Endodermal cell (in vitro differentiated cells): ENCODE data around the gene GLIS1. TPM values are rescaled to one million over a fixed set of nuclear protein-coding genes. Genes with fewer than 3 reads are reported as not detected.

Experiments
- DNase-seq: peaks from one replicate; pipeline ENCODE4 v3.0.0-alpha.2; 2017
- H3K27ac ChIP-seq: 2 replicates; pipeline ENCODE4 v1.5.1; 2013; ENCODE audit warnings: mild to moderate bottlenecking, low read depth, low read length, moderate library complexity
- H3K27me3 ChIP-seq: 2 replicates; pipeline ENCODE4 v1.6.1; 2013; ENCODE audit warnings: mild to moderate bottlenecking, low read length, moderate library complexity; ENCODE audit not compliant: insufficient read depth, control insufficient read depth, poor library complexity, severe bottlenecking
- H3K36me3 ChIP-seq: 2 replicates; pipeline ENCODE4 v1.7.0; 2013; ENCODE audit warnings: mild to moderate bottlenecking, low read length, moderate library complexity; ENCODE audit not compliant: control insufficient read depth, insufficient read depth
- H3K4me1 ChIP-seq: one replicate; pipeline ENCODE4 v1.7.0; 2013; ENCODE audit warnings: low read length; ENCODE audit not compliant: control insufficient read depth, insufficient read depth
- H3K4me3 ChIP-seq: 2 replicates; pipeline ENCODE4 v1.5.1; 2013; ENCODE audit warnings: mild to moderate bottlenecking, low read length, moderate library complexity
- H3K9ac ChIP-seq: 2 replicates; pipeline ENCODE4 v1.6.1; 2013; ENCODE audit warnings: mild to moderate bottlenecking, low read length, moderate library complexity; ENCODE audit not compliant: poor library complexity, severe bottlenecking; ENCODE audit errors: extremely low read depth
- H3K9me3 ChIP-seq: 2 replicates; pipeline ENCODE4 v1.6.1; 2013; ENCODE audit warnings: mild to moderate bottlenecking, low read length, moderate library complexity; ENCODE audit not compliant: control insufficient read depth
- H3K27ac Mint-ChIP-seq: 2 replicates; pipeline ENCODE4 v1.8.0; 2020; ENCODE audit warnings: mixed read lengths
- H3K27me3 Mint-ChIP-seq: 2 replicates; pipeline ENCODE4 v1.8.0; 2021; ENCODE audit warnings: mild to moderate bottlenecking, mixed read lengths; ENCODE audit not compliant: insufficient read depth
- H3K36me3 Mint-ChIP-seq: 2 replicates; pipeline ENCODE4 v1.8.0; 2020; ENCODE audit warnings: low read depth, mixed read lengths
- H3K4me1 Mint-ChIP-seq: 2 replicates; pipeline ENCODE4 v1.8.0; 2020; ENCODE audit warnings: mixed read lengths
- H3K4me3 Mint-ChIP-seq: 2 replicates; pipeline ENCODE4 v1.8.0; 2020; ENCODE audit warnings: mild to moderate bottlenecking, moderate library complexity, mixed read lengths
- H3K9me3 Mint-ChIP-seq: 2 replicates; pipeline ENCODE4 v1.8.0; 2020; ENCODE audit warnings: mild to moderate bottlenecking, mixed read lengths
- CTCF ChIP-seq: fragments of 200-600 bp; sonication (generic); conservative IDR thresholded peaks from 2 replicates; pipeline ENCODE4 v1.5.0; 2021; ENCODE audit warnings: antibody characterized with exemption, mild to moderate bottlenecking
- WGBS, 2 experiments: methylation state at CpG; one replicate each; pipeline versions ENCODE4 v1.1.5 to v1.1.7; 2013; ENCODE audit warnings: missing lambda C conversion rate in 2 of 2, mixed read lengths in 1 of 2; ENCODE audit not compliant: insufficient coverage in 1 of 2, insufficient read length in 1 of 2; 5-methylcytosine and 5-hydroxymethylcytosine counted together
- total RNA-seq, 2 donors: library from RNA; stranded (reverse); fragmentation: NEBNext Ultra II Directional in 1 of 2; extraction: Animal tissue kit (Norgen Biotek cat#: 25700) in 1 of 2; gene quantifications; 2 replicates in 1 of 2; 3 replicates in 1 of 2; pipeline ENCODE4 v1.2.1, GENCODE V29; 2021

The GLIS1 gene
- total RNA-seq, 2 donors from 2014 or later, result 2.1 to 3.9 TPM

DNA sequence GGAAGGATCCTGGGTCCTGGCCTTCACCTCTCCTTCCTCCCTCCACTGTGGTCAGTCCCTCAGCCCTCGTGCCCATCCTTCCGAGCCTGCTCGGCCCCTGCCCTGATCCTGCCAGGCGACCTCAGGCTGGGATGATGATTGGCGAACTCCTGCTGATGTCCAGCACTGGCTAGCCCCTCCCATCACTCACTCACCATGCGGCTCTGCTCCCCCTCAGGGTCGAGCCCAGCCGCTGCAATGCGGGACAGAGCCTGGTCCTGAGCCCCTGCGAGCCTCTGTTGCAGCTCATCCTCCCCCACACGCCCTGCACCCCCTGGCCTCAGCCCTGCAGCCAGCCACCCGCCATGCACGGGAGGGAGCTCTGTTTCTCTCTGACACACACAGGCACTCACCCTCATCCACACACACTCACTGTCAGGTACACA, 179.6 kb downstream of the GLIS1 start:
- Histone ChIP-seq H3K9me3 (peaks cover 7% of the 10 kb centered on the region), H3K4me3 (no peak overlapping the region), H3K9ac (no peak overlapping the region), H3K27ac (no peak overlapping the region), H3K36me3 (no peaks in the 10 kb centered on the region), H3K27me3 (no peaks in the 10 kb centered on the region), H3K4me1 (no peaks in the 10 kb centered on the region)
- no peaks in the 10 kb centered on the region for H3K36me3 Mint-ChIP-seq
- DNase-seq, result peak; percentile 69
- H3K4me3 Mint-ChIP-seq, result no peak overlapping the region
- H3K27me3 Mint-ChIP-seq, result peaks cover 3% of the 10 kb centered on the region
- no peak for TF ChIP-seq CTCF
- 73 to 83% methylated on average over 7 to 13 of the region's 13 CpGs for WGBS, 2 experiments
- H3K9me3 Mint-ChIP-seq, result no peaks in the 10 kb centered on the region
- H3K4me1 Mint-ChIP-seq, result no peaks in the 10 kb centered on the region
- no peak overlapping the region for H3K27ac Mint-ChIP-seq

DNA sequence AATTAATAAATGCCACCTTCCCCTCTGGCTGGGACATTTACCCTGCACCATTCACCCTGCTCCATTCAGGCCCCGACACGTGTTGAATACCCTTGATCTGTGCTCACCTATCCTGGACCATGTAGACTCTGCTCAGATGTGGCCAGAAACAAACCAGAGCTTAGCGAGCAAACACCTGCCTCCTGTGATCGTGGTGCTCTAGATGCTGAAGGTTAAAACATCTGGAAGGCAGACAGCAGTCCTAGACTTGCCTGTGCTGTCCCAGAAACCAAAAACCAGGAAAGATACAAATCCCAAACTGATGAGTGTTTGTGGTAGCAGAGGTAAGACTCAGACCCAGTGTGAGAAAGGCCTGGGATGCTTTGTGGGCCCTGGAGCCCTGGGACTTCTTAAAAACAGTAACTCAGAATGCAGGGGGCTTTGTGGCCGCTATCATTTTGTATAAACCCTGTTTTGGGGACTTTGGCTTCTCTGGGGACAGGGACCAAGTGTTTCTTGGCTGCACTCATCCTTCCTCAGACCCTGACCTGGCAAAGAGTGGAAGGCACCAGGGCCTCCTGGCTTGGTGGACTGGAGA, 180.1 kb downstream of the GLIS1 start:
- WGBS, 2 experiments, result 85 to 87% methylated on average over 3 to 5 of the region's 5 CpGs
- Mint-ChIP-seq H3K4me3 (no peak overlapping the region), H3K27me3 (peaks cover 3% of the 10 kb centered on the region), H3K27ac (no peak overlapping the region), H3K9me3 (no peaks in the 10 kb centered on the region), H3K36me3 (no peaks in the 10 kb centered on the region), H3K4me1 (no peaks in the 10 kb centered on the region)
- TF ChIP-seq CTCF, result no peak
- DNase-seq, result no peak
- H3K9me3 ChIP-seq, result peaks cover 7% of the 10 kb centered on the region
- no peaks in the 10 kb centered on the region for H3K4me1 ChIP-seq
- no peaks in the 10 kb centered on the region for H3K27me3 ChIP-seq
- H3K27ac ChIP-seq, result no peak overlapping the region
- no peak overlapping the region for H3K4me3 ChIP-seq
- H3K36me3 ChIP-seq, result no peaks in the 10 kb centered on the region
- no peak overlapping the region for H3K9ac ChIP-seq

DNA sequence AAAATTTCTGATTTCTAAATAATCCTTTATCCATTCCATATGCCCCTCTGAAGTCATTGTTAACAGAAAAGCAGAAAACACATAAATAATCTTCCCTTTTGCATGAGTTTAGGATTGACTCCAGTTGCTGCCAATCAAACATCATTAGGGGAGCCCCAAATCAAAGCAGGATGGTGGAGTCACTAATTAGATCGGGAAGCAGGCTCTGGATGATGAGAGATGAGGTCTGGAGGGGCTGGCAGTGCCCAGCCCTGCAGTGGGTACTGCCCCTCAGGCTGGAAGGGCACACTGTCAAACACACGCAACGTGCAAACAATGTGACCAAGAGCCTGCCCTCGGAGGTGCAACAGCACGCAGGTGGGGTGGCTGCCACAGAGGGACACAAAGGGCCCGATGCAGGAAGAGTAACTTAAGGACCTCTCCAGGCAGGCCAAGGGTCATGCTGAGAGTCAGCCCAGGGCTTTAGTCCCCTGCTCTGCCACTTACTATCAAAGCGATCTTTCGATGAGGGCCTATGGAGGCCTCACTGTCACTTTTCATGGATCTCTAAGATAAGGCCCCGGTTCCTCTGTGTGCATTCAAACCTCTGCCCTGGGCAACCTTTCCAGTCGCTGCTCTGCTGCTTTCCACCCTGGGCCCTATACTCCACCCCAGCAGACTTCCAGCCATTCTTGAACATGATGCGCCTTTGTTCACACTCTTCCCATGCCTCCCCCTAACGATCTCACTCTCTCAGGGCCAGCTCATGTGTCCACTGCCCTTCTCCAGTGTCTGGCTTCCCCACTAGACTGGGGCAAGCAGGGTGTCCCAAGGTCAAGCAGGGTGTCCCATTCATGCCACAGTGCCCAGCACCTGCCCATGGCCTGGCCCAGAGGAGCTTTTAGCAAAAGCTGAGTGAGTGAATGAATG, 180.9 kb downstream of the GLIS1 start:
- Mint-ChIP-seq H3K27me3 (peaks cover 3% of the 10 kb centered on the region), H3K27ac (no peak overlapping the region), H3K36me3 (no peaks in the 10 kb centered on the region), H3K4me3 (no peak overlapping the region), H3K9me3 (no peaks in the 10 kb centered on the region), H3K4me1 (no peaks in the 10 kb centered on the region)
- Histone ChIP-seq H3K27ac (no peak overlapping the region), H3K9ac (no peak overlapping the region), H3K4me1 (no peaks in the 10 kb centered on the region), H3K36me3 (no peaks in the 10 kb centered on the region), H3K27me3 (no peaks in the 10 kb centered on the region), H3K9me3 (peaks cover 7% of the 10 kb centered on the region), H3K4me3 (no peak overlapping the region)
- DNase-seq, result peak; percentile 30
- WGBS, 2 experiments, result 90 to 93% methylated on average over 11 to 12 of the region's 12 CpGs
- no peak for TF ChIP-seq CTCF
